Cardiac fibroblast (primary cell): Measurements from ENCODE around the gene COX15.

Experiments used
- DNase-seq, 2 donors: peaks; one replicate each; pipeline versions ENCODE4 v3.0.0 to v3.0.0-alpha.2; 2010; ENCODE audit warnings: low read depth in 2 of 2
- H3K4me3 ChIP-seq, 2 donors: replicated peaks in 1 of 2; 1 replicate in 1 of 2; 2 replicates in 1 of 2; pipeline ENCODE4 v1.5.1; 2011; ENCODE audit warnings: low read depth in 2 of 2, low read length in 2 of 2, mild to moderate bottlenecking in 2 of 2, moderate library complexity in 1 of 2
- CTCF ChIP-seq: IDR thresholded peaks from one replicate; pipeline ENCODE4 v1.5.1; 2011; ENCODE audit warnings: low read depth, mild to moderate bottlenecking, low read length, inconsistent platforms

Gene COX15

GRCh38 chr10:99732033-99732842 lies at the start of gene COX15, which contains the start of gene CUTC:
TSS of gene COX15 (minus strand) at chr10:99732127. CDS start at chr10:99732049, 78 bp downstream.
TSS of gene CUTC (plus strand) at chr10:99732234. CDS start at chr10:99732349, 115 bp downstream.
- DNase-seq = peak; percentile 97 to 98
- peak within 1 kb of the TSS; percentile 92 to 99 for H3K4me3 ChIP-seq
- peak; percentile 33 for TF ChIP-seq CTCF

- peak; percentile 92 to 93 for DNase-seq
- peak overlapping the region in 1 of 2 donors; percentile 47 for H3K4me3 ChIP-seq
- no peak for TF ChIP-seq CTCF
Observed at GRCh38 chr10:99779335-99779734, 47.4 kb upstream of the COX15 start.

GRCh38 chr10:99777918-99778714 lies 46.2 kb upstream of the COX15 start:
- TF ChIP-seq CTCF = no peak
- H3K4me3 ChIP-seq = no peak overlapping the region
- no peak for DNase-seq

GRCh38 chr10:99775850-99776249 lies 43.9 kb upstream of the COX15 start:
- no peak overlapping the region for H3K4me3 ChIP-seq
- peak; percentile 75 to 89 for DNase-seq
- TF ChIP-seq CTCF = no peak

GRCh38 chr10:99770408-99771045 lies 38.6 kb upstream of the COX15 start:
- DNase-seq = no peak
- no peak for TF ChIP-seq CTCF
- no peak overlapping the region for H3K4me3 ChIP-seq

GRCh38 chr10:99769706-99770105 lies 37.8 kb upstream of the COX15 start:
- TF ChIP-seq CTCF = no peak
- H3K4me3 ChIP-seq = no peak overlapping the region
- DNase-seq = no peak
